HG03378 (cell line): ENCODE data around the gene CD52.
"Not testable (repeated sequence)": the region's sequence is repeated elsewhere in the genome, so short reads cannot be mapped to it uniquely, and the experiment has no call there.

Experiments
- ATAC-seq: cut with Tn5 transposase; IDR thresholded peaks from one replicate; pipeline ENCODE4 v1.9.1; 2021; ENCODE audit warnings: mild to moderate bottlenecking, moderate library complexity; ENCODE audit not compliant: unreplicated experiment

Gene CD52

DNA sequence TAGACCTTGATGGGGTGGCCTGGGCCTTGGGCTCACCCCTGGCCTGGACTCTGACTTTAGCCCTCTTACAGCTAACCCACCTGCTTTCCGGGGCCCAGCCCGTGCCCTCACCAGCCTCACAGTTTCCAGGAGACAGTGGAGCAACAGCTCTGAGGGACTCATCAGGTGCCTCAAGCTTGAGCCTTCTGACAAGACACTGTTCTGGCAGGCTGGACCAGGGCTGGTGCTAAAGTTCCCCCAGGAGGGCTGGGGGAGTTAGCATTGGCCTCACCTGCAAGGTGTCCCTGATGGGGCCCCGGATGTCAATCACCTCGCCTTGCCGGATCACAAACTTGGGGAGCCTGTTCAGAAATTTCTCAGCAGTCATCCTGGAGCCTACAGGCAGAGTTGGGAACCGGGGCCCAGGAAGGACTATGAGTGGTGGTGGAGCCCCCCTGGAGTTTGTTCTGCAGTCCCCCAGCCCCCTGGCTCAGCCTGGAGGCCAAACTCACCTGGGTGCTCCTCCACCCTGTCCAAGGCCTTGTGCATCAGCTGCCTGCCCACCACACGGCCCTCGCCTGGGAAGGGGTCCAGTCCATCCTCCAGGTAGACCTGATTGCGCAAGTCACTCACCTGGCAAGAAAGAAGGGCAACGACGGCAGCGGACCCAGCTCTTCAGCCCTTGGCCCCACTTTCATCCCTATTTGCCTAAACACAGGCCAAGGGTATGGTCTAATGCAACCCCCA lies 33.7 kb upstream of the CD52 start:
- no peak for ATAC-seq

- ATAC-seq, result peak; percentile 34
Measured at GRCh38 chr1:26284597-26285347, 33.0 kb upstream of the CD52 start.

DNA sequence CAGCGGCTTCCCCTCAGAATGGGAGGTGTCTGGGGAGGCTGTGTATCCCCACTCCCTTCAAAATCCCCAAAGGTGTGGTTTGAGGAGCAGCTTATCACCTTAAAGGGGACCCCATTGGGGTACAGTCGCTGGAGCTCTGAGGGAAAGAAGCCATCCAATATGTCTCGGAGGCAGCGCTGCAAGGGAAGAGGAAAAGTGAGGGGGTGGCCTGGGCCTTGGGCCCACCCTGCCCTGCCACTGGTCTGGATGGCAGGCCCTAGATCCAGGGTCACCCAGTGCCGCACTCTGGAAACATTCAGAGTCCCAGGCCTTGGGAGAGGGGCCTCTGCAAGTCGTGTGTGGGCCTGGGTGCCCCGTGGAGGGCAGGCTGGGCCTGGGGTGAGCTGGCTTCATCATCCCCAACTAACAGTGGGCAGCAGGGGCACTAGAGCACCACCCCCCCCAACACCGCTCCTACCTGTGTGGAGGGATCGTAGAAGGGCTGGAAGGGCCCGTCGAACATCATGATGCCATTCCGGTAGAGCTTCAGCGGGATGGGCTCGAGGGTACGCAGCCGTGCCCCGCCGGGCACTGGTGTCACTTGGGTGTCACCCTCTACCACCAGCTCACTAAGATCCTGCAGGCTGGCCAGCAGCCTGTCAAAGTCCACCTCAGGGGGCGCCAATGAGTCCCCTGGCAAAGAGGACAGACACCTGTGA lies 32.2 kb upstream of the CD52 start:
- ATAC-seq, result no peak

DNA sequence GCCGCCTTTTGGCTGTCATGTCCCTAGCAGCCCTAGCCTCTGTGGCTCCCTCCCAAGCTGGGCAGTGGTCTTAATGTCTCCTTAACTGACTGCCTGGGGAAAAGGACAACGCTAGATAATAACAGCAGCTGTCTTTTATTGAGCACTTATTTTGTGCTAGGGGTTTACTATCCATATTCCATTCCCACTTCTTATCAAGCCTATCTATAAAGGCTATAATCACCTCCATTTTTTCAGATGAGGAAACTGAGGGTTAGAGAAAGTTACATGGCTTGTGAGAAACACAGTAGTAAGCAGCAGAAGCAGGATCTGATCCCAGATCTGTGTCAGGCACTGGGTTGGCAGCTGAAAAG lies 31.7 kb upstream of the CD52 start:
- ATAC-seq, result no peak

GRCh38 chr1:26287033-26287711 lies 30.6 kb upstream of the CD52 start:
- ATAC-seq, result peak; percentile 40

- no peak for ATAC-seq
Measured at GRCh38 chr1:26287811-26288210, 29.9 kb upstream of the CD52 start.

DNA sequence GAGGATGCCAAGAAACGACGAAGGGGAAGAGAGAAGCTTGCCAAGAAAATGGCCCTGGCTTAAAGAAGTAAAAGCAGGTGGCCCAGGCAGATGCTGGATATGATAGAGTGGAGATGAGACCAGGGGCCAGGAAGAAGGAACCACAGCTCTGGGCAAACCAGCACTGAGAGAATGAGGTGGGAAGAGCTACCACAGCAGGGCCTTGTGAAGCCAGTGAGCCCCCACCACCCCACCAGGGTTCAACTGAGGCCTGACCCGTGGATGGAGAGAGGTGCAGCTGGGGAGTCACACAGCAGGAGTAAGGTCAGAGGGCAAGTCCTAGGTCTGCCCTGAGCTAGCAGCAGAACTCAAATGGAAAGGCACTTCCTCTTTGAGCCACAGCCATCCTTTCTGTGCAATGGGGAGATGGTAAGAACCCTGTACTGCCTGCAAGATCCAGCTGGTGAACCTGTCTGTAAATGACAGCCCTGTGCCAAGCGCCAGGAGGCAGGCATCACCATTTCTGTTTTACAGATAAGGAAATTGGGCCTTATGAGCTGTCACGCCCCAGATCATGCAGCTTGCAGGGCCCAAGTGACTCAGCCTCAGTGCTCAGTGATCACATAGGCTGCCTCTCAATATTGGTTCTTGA lies 29.3 kb upstream of the CD52 start:
- ATAC-seq, result no peak

GRCh38 chr1:26289158-26290059 lies 28.3 kb upstream of the CD52 start:
- ATAC-seq, result no peak

- no peak for ATAC-seq
Measured at GRCh38 chr1:26290122-26290881, 27.5 kb upstream of the CD52 start.

DNA sequence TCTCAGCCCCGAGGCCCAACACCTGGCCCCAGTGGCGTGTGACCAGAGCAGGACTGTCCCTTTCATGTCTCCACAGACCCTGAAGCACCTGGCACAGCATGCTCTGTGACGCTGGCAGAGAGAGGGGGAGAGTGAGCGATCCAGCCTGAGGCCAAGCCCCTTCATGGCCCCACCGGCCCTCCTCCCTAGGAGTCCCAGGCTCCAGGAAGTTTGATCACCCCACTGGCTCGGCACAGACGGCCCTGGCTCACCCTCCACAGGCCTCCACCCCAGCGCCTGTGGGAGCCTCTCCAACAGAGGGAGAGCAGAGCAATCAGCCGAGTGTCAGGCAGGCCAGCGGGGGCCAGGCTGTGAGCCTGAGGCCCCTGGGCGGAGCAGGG lies 26.9 kb upstream of the CD52 start:
- ATAC-seq, result no peak

DNA sequence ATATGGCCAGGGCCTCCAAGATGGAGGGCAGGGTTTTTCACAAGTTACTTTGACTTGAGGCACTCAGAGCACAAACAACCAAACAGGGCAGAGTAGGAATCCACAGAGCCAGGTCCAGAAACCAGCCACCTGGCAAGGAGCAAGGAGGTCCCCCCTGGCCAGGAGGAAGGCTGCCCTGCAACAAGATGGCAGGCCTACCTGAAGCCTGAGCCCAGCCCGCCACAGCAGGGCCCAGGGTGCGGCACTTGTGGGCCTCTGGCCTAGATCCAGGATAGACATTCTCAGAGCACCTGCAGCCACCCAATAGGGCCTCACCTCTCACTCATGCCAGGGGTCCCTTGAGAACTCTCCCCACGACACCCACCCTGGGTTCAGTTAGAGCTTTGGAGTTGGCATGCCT lies 26.3 kb upstream of the CD52 start:
- no peak for ATAC-seq

- no peak for ATAC-seq
Measured at GRCh38 chr1:26291939-26292338, 25.8 kb upstream of the CD52 start.

DNA sequence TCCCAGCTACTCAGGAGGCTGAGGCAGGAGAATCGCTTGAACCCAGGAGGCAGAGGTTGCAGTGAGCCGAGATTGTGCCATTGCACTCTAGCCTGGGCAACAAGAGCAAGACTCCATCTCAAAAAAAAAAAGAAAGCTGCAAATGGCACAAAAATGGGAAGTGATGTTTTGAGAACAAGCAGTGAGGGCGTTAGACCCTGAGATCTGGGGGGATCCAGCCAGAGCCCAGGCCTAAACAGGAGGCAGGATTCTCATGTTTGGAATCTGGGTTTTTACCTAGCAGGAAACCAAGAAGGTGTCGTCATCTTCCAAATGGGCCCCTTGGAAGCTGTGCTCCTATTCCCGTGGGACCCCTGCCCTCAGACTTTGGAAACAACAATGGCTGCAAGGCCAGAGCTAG lies 25.0 kb upstream of the CD52 start:
- not testable (repeated sequence) for ATAC-seq

DNA sequence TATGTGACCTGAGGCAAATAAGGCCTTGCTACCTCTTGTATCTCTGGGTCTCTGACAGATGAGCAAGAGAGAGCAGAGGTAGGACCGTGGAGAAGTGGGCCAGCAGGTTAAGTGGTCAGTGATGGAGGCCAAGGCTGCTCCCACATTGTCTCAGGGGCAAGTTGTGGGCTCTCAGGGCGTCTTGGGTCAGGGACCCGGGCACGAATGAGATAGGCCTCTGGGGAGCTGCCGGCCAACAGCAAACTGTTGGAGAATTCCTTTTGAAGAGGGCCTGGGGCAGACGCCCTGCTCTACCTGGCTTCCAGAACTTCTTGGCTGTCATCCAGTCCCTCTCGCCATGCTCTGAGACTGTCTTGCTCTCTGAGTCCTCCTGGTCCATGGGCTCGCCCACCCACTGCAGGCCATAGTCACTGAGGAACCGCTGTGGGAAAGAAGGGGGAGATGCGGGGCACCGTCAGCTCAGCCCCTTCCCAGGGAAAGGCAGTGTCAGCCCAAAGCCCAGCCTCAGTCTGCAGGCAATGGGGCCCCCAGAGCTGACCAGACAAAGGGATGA lies 23.8 kb upstream of the CD52 start:
- no peak for ATAC-seq

- ATAC-seq, result no peak
Measured at GRCh38 chr1:26295194-26296138, 22.3 kb upstream of the CD52 start.

DNA sequence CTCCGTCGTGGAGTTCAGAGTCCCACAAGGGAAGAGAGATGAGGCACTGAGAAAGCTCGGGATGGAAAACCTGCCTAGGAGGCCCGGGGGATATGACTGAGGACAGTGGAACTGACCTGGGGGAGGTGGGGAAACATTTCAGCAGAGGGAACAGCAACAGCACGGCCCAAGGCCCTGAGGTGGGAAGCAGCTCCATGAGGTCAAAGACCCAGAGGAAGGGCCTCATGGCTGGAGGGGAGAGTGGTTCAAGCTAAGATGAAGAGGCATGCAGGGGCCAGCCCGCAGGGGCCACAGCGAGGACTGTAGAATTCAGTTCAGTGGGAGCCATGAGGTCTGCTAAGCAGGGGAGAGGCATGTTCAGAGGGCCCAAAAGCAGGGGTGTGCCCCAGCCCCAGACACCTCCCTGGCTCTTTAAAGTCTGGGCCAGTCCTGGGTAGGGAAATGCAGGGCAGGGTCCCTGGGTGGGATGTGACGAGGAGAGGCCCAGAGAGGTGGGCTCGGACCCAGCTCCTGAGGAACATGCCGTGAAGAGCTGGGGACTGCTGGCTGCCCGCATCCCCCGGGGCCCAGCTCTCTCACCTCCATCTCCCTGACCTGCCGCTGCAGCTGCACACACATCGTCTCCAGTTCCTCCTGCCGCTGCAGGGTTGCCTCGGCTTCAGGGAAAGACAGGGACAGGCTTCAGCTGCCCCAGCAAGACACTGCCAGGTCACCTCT lies 21.3 kb upstream of the CD52 start:
- ATAC-seq, result no peak

DNA sequence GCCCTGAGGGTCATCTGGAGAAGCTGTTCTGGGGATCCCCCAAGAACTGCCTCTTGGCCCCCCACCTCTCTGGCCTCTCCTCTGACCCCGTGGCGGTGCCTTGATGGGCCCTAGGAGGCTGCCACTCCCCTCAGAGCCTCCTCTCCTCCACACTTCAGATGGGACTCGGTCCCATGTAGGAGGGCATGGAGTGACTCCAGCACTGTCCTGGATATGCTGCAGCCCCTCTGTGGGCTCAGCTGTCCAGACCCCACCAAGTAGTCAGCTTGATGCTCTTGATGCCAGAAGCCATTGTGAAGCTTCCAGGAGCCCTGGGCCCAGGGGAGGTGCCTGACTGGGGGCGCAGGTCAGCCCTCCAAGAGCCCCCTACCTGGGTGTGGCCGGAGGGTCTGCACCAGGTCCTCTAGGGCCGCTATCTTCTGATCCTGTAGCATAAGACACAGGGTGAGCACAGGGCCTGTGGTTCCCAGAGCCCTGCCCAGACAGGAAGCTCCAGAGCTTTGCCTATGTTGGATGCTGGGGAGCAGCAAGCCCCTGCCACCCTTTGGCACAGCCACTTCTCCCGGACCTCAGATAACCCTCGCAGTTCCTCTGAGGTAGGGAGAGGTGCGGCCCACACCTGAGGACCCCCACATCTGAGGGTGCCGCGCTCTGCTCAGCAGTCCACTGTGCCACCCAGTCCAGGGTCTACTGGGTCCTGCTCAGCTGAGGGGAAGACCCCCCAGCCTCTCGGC lies 20.5 kb upstream of the CD52 start:
- no peak for ATAC-seq
